ENCODE measurements around the gene PIP5K1C.
"Not testable (repeated sequence)": the region's sequence is repeated elsewhere in the genome, so short reads cannot be mapped to it uniquely, and the experiment has no call there.

PIP5K1C gene

DNA sequence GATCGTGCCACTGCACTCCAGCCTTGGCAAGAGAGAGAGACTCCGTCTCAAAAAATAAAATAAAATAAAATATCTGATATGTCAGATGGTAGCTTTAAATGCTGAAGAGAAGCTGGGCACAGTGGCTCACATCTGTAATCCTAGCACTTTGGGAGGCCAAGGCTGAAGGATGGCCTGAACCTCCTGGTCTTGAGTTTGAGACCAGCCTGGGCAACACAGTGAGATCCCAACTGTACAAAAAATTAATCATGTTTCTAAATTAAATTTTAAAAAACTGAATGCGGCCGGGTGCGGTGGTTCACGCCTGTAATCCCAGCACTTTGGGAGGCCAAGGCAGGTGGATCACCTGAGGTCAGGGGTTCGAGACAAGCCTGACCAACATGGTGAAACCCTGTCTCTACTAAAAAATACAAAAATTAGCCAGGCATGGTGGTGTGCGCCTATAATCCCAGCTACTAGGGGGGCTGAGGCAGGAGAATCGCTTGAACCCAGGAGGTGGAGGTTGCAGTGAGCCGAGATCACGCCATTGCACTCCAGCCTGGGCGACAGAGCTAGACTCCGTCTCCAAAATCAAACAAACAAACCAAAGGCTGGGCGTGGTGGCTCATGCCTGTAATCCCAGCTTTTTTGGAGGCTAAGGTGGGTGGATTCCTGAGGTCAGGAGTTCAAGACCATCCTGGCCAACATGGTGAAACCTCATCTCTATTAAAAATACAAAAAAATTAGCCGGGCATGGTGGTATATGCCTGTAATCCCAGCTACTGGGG is 116.0 kb downstream of the PIP5K1C start:
- DNase-seq = not testable (repeated sequence)

DNA sequence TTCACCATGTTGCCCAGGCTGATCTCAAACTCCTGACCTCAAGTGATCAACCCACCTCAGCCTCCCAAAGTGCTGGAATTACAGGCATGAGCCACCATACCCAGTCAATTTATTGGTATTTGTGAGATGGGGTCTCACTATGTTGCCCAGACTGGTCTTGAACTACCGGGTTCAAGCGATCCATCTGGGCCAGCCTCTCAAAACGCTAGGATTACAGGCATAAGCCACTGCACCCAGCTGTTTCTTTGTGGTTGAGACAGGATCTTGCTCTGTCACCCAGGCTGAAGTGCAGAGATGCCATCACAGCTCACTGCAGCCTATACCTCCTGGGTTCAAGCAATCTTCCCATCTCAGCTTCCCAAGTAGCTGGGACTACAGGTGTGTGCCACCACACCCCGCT is 118.5 kb downstream of the PIP5K1C start:
- not testable (repeated sequence) for DNase-seq
